Activated CD8-positive, alpha-beta T cell treated with anti-CD3 and anti-CD28 coated beads for 36 hours (primary cell): ENCODE results near the gene CENPP. TPM values are rescaled to one million over a fixed set of nuclear protein-coding genes. Genes with fewer than 3 reads are reported as not detected.

Experiments
- ATAC-seq: fragments of 200-7000 bp; cut with Tn5 transposase; one replicate; pipeline ENCODE4 v1.10.0; 2021; ENCODE audit warnings: mild to moderate bottlenecking, moderate library complexity
- CTCF ChIA-PET: fragments of 350-600 bp; sonication (Branson Sonifier 250); formaldehyde crosslinking; loops from one replicate; lab custom pipeline; 2021; ENCODE audit warnings: antibody characterized with exemption; lab: Charles Lee
- POLR2A ChIA-PET: fragments of 350-600 bp; sonication (Branson Sonifier 250); formaldehyde crosslinking; loops from one replicate; lab custom pipeline; 2021; ENCODE audit warnings: antibody characterized with exemption; lab: Charles Lee
- DNase-seq: peaks from one replicate; pipeline ENCODE4 v3.0.0-alpha.2; 2020
- H3K27ac Mint-ChIP-seq: one replicate; pipeline ENCODE4 v1.8.0; 2021; ENCODE audit warnings: mild to moderate bottlenecking, mixed read lengths
- H3K27me3 Mint-ChIP-seq: one replicate; pipeline ENCODE4 v1.8.0; 2021; ENCODE audit warnings: mixed read lengths
- H3K36me3 Mint-ChIP-seq: one replicate; pipeline ENCODE4 v1.8.0; 2021; ENCODE audit warnings: low read depth, mixed read lengths
- H3K4me1 Mint-ChIP-seq: one replicate; pipeline ENCODE4 v1.8.0; 2021; ENCODE audit warnings: low read depth, mixed read lengths
- H3K4me3 Mint-ChIP-seq: one replicate; pipeline ENCODE4 v1.8.0; 2021; ENCODE audit warnings: mild to moderate bottlenecking, moderate library complexity, mixed read lengths
- H3K9me3 Mint-ChIP-seq: one replicate; pipeline ENCODE4 v1.8.0; 2021; ENCODE audit warnings: mixed read lengths
- intact Hi-C: fragments of 100-400 bp; cut with micrococcal nuclease; formaldehyde crosslinking; loops from one replicate; pipeline ENCODE4 v1.10.0; 2022
- total RNA-seq, 2 experiments: library from RNA; stranded (reverse); gene quantifications; one replicate each; pipeline ENCODE4 v1.2.3, GENCODE V29; 2021
- TF ChIP-seq, protein P1 (sequence below): fragments of 200-600 bp; IDR thresholded peaks from one replicate; pipeline ENCODE4 v1.8.0; 2022; ENCODE audit warnings: antibody characterized with exemption, mild to moderate bottlenecking

Gene CENPP
- total RNA-seq, 2 experiments from 2014 or later = 22.5 to 28.7 TPM

GRCh38 chr9:92426501-92427145, 100.9 kb downstream of the CENPP start:
- Mint-ChIP-seq H3K4me1 (no peaks in the 10 kb centered on the region), H3K9me3 (no peaks in the 10 kb centered on the region), H3K4me3 (no peak overlapping the region), H3K36me3 (peaks cover 1% of the 10 kb centered on the region), H3K27me3 (no peaks in the 10 kb centered on the region), H3K27ac (no peak overlapping the region)
- ChIA-PET CTCF (no interaction called here), POLR2A (no interaction called here)
- DNase-seq (no peak), ATAC-seq (no peak)
- intact Hi-C loops = no loop called here
- TF ChIP-seq, protein P1, sequence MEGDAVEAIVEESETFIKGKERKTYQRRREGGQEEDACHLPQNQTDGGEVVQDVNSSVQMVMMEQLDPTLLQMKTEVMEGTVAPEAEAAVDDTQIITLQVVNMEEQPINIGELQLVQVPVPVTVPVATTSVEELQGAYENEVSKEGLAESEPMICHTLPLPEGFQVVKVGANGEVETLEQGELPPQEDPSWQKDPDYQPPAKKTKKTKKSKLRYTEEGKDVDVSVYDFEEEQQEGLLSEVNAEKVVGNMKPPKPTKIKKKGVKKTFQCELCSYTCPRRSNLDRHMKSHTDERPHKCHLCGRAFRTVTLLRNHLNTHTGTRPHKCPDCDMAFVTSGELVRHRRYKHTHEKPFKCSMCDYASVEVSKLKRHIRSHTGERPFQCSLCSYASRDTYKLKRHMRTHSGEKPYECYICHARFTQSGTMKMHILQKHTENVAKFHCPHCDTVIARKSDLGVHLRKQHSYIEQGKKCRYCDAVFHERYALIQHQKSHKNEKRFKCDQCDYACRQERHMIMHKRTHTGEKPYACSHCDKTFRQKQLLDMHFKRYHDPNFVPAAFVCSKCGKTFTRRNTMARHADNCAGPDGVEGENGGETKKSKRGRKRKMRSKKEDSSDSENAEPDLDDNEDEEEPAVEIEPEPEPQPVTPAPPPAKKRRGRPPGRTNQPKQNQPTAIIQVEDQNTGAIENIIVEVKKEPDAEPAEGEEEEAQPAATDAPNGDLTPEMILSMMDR = no peak

GRCh38 chr9:92429836-92430235, 104.1 kb downstream of the CENPP start:
- ChIA-PET CTCF (no interaction called here), POLR2A (interaction anchor here (0.6 kb wide), 1 partner anchor 89 kb away, joined by 3 read pairs; no protein-coding TSS in a partner anchor)
- Mint-ChIP-seq H3K4me1 (no peaks in the 10 kb centered on the region), H3K9me3 (no peaks in the 10 kb centered on the region), H3K27ac (no peak overlapping the region), H3K36me3 (peaks cover 1% of the 10 kb centered on the region), H3K4me3 (no peak overlapping the region), H3K27me3 (no peaks in the 10 kb centered on the region)
- intact Hi-C loops = no loop called here
- DNase-seq (no peak), ATAC-seq (no peak)
- TF ChIP-seq, protein P1 = no peak

DNA sequence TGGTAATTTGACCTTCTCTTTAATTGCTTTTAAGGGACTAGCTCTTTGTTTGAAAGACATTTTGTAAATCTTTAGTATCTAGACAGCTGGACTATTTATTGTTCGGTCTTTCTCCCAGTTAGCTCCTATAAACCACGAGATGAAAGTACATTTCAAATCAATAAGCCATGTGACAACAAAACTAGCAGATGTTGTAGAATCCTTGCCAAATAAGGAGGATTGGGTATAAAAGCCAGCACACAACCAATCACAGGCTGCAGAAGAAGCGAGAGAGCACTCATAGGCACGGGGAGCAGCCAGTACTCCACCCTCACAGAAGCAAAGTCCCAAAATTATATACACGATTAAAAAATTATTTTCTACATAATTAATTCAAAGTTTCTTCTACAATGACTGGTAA, 106.6 kb downstream of the CENPP start:
- POLR2A ChIA-PET = no interaction called here
- no peak overlapping the region for H3K27ac Mint-ChIP-seq
- CTCF ChIA-PET = no interaction called here
- no peak for DNase-seq
- intact Hi-C loops = no loop called here
- peaks cover 1% of the 10 kb centered on the region for H3K36me3 Mint-ChIP-seq
- H3K9me3 Mint-ChIP-seq = no peaks in the 10 kb centered on the region
- no peaks in the 10 kb centered on the region for H3K27me3 Mint-ChIP-seq
- H3K4me3 Mint-ChIP-seq = no peak overlapping the region
- no peaks in the 10 kb centered on the region for H3K4me1 Mint-ChIP-seq
- TF ChIP-seq, protein P1 = no peak
- no peak for ATAC-seq

DNA sequence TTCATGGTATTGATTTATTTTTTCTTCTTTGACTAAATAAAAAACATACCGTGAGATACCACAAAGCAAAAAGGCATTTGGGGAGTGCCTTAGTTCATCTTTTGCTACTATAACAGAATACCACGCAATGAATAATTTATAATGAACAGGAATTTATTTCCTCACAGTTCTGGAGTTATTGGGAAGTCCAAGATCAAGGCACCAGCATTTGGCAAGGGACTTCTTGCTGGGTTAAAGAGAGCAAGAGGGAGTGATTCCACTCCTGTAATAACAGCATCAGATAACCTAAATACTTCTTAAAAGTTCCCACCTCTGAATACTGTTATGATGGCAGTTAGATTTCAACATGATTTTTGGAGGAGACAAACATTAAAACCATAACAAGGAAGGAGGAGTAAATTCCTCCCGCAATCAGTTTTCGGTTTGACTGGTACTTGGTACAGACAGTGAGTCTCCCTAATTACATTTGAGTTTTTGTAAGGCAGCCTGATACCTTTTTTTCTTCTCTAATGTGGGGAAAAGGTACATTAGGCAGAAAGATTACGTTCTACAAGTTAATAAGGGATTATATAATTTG, 107.3 kb downstream of the CENPP start:
- ATAC-seq = no peak
- Mint-ChIP-seq H3K4me1 (no peaks in the 10 kb centered on the region), H3K27ac (no peak overlapping the region), H3K9me3 (no peaks in the 10 kb centered on the region), H3K4me3 (no peak overlapping the region), H3K36me3 (peaks cover 1% of the 10 kb centered on the region), H3K27me3 (no peaks in the 10 kb centered on the region)
- POLR2A ChIA-PET = no interaction called here
- intact Hi-C loops = no loop called here
- DNase-seq = no peak
- TF ChIP-seq, protein P1 = no peak
- CTCF ChIA-PET = no interaction called here

GRCh38 chr9:92435263-92435662, 109.5 kb downstream of the CENPP start:
- DNase-seq = no peak
- Mint-ChIP-seq H3K4me3 (no peak overlapping the region), H3K36me3 (peaks cover 1% of the 10 kb centered on the region), H3K9me3 (no peaks in the 10 kb centered on the region), H3K27ac (no peak overlapping the region), H3K4me1 (peaks cover 4% of the 10 kb centered on the region), H3K27me3 (no peaks in the 10 kb centered on the region)
- intact Hi-C loops = no loop called here
- TF ChIP-seq, protein P1 = no peak
- no peak for ATAC-seq
- POLR2A ChIA-PET = no interaction called here
- CTCF ChIA-PET = no interaction called here
